ENCODE data around the gene ZMIZ1. TPM values are rescaled to one million over a fixed set of nuclear protein-coding genes. Genes with fewer than 3 reads are reported as not detected.

ZMIZ1 gene
- total RNA-seq, 1 donor from 2014 or later = 46.2 TPM

DNA sequence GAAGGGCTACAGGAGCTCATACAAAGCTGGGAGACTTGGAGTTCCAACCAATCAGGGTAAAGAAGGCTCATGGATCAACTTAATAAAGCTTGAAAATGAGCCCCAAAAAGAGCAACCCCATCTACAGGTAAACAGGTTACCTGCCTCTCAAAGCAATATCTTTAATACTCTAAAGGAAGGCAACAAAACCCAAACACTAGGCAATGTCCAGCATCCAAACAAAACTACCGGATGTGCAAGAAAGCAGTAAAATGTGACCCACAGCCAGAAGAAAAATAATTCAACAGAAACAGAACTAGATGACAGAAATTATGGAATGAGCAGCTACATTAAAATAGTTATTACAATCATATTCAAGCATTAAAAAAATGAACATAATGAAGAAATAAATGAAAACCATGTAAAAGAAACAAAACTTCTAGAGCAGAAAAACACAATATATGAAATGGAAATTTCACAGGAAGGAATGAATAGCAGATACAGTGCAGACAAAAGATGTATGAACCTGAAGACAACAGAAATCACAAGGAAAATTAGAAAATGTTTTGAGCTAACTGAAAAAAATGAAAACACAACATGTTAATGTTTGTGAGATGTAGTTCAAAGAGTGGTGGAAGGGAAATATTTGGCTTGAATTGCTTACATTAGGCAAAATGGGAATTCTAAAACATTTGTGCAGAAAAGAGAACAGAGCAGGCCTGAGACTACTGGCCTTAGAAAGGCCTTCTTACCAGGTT, 30.5 kb upstream of the ZMIZ1 start:
- Mint-ChIP-seq H3K27me3 (ENCODE audit: low read depth) (peaks cover 26% of the 10 kb centered on the region), H3K4me3 (ENCODE audit: unreplicated experiment) (no peak overlapping the region), H3K4me1 (ENCODE audit: low read depth) (no peaks in the 10 kb centered on the region), H3K27ac (ENCODE audit: unreplicated experiment) (no peak overlapping the region), H3K9me3 (ENCODE audit: low read depth) (peaks cover 7% of the 10 kb centered on the region), H3K36me3 (ENCODE audit: low read depth) (peaks cover 3% of the 10 kb centered on the region)
- TF ChIP-seq CTCF (IDR thresholded peaks at IDR 0.05) = no peak
- DNase-seq (ENCODE audit: low spot score) = no peak

GRCh38 chr10:79038841-79039201, 29.9 kb upstream of the ZMIZ1 start:
- H3K27ac Mint-ChIP-seq (ENCODE audit: unreplicated experiment) = no peak overlapping the region
- H3K4me3 Mint-ChIP-seq (ENCODE audit: unreplicated experiment) = no peak overlapping the region
- H3K36me3 Mint-ChIP-seq (ENCODE audit: low read depth) = peaks cover 3% of the 10 kb centered on the region
- no peaks in the 10 kb centered on the region for H3K4me1 Mint-ChIP-seq (ENCODE audit: low read depth)
- peaks cover 7% of the 10 kb centered on the region for H3K9me3 Mint-ChIP-seq (ENCODE audit: low read depth)
- peak; percentile 18 for DNase-seq (ENCODE audit: low spot score)
- peaks cover 29% of the 10 kb centered on the region for H3K27me3 Mint-ChIP-seq (ENCODE audit: low read depth)
- TF ChIP-seq CTCF (IDR thresholded peaks at IDR 0.05) = no peak

DNA sequence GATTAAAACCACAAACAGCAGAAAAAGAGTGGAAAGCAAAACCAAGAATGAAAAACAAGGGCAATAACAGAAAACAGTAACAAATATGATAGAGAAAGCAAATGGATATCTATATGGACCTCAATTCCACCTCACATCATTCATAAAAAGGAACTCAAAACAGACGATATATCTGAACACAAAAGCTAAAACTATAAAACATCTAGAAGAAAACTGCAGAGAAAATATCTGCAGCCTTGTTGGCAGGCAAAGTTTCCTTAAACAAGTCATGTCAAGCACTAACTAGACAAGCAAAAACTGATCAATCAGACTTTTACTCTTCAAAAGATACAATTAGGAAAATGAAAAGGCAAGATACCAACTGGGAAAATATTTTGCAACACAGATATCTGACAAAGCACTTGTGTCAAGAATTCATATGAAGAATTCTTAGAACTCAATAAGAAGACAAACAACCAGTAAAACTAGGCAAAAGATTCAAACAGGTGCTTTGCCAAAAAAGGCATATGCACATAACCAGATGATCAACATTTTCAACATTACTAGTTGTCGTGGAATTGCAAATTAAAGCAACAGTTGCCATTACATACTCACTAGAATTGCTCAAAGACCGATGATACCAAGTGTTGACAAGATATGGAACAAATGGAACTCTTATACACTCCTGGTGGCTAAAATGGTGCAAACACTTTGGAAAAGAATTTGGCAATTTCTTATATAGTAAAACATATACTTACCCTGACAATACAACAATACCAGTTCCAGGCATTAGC, 25.9 kb upstream of the ZMIZ1 start:
- Mint-ChIP-seq H3K4me1 (ENCODE audit: low read depth) (no peaks in the 10 kb centered on the region), H3K27me3 (ENCODE audit: low read depth) (peaks cover 25% of the 10 kb centered on the region), H3K9me3 (ENCODE audit: low read depth) (peaks cover 7% of the 10 kb centered on the region), H3K4me3 (ENCODE audit: unreplicated experiment) (no peak overlapping the region), H3K27ac (ENCODE audit: unreplicated experiment) (no peak overlapping the region), H3K36me3 (ENCODE audit: low read depth) (no peaks in the 10 kb centered on the region)
- no peak for TF ChIP-seq CTCF (IDR thresholded peaks at IDR 0.05)
- no peak for DNase-seq (ENCODE audit: low spot score)

GRCh38 chr10:79044036-79044632, 24.6 kb upstream of the ZMIZ1 start:
- Mint-ChIP-seq H3K27ac (ENCODE audit: unreplicated experiment) (no peak overlapping the region), H3K4me1 (ENCODE audit: low read depth) (peaks cover 2% of the 10 kb centered on the region), H3K9me3 (ENCODE audit: low read depth) (peaks cover 4% of the 10 kb centered on the region), H3K36me3 (ENCODE audit: low read depth) (no peaks in the 10 kb centered on the region), H3K27me3 (ENCODE audit: low read depth) (peaks cover 25% of the 10 kb centered on the region), H3K4me3 (ENCODE audit: unreplicated experiment) (no peak overlapping the region)
- peak; percentile 33 for DNase-seq (ENCODE audit: low spot score)
- TF ChIP-seq CTCF (IDR thresholded peaks at IDR 0.05) = no peak

GRCh38 chr10:79044846-79045245, 23.9 kb upstream of the ZMIZ1 start:
- Mint-ChIP-seq H3K27ac (ENCODE audit: unreplicated experiment) (no peak overlapping the region), H3K4me1 (ENCODE audit: low read depth) (peaks cover 3% of the 10 kb centered on the region), H3K36me3 (ENCODE audit: low read depth) (no peaks in the 10 kb centered on the region), H3K9me3 (ENCODE audit: low read depth) (peaks cover 4% of the 10 kb centered on the region), H3K4me3 (ENCODE audit: unreplicated experiment) (no peak overlapping the region), H3K27me3 (ENCODE audit: low read depth) (peaks cover 21% of the 10 kb centered on the region)
- no peak for TF ChIP-seq CTCF (IDR thresholded peaks at IDR 0.05)
- DNase-seq (ENCODE audit: low spot score) = peak; percentile 75
